ENCODE data around the gene AMBRA1.
A peak's percentile ranks its signal among the peaks of the same experiment; 100 is the strongest.

AMBRA1 gene

GRCh38 chr11:46593550-46594373 is at the start of gene AMBRA1:
AMBRA1 (minus strand) TSS chr11:46594023; CDS start chr11:46548380, 45,643 bp downstream.
- peak; percentile 86 for DNase-seq

GRCh38 chr11:46643531-46643930 is 49.7 kb upstream of the AMBRA1 start:
- no peak for DNase-seq

GRCh38 chr11:46642627-46643335 is 49.0 kb upstream of the AMBRA1 start:
- DNase-seq: no peak

- no peak for DNase-seq
Measured at GRCh38 chr11:46641639-46642038, 47.8 kb upstream of the AMBRA1 start.

- DNase-seq: no peak
Measured at GRCh38 chr11:46640036-46640788, 46.4 kb upstream of the AMBRA1 start.

- DNase-seq: no peak
Measured at GRCh38 chr11:46639197-46639839, 45.5 kb upstream of the AMBRA1 start.

- no peak for DNase-seq
Measured at GRCh38 chr11:46637546-46637945, 43.7 kb upstream of the AMBRA1 start.

- no peak for DNase-seq
Measured at GRCh38 chr11:46635557-46636139, 41.8 kb upstream of the AMBRA1 start.

- DNase-seq: no peak
Measured at GRCh38 chr11:46633291-46634217, 39.7 kb upstream of the AMBRA1 start.

GRCh38 chr11:46632502-46632901 is 38.7 kb upstream of the AMBRA1 start:
- no peak for DNase-seq

- DNase-seq: no peak
Measured at GRCh38 chr11:46631676-46632075, 37.9 kb upstream of the AMBRA1 start.

- no peak for DNase-seq
Measured at GRCh38 chr11:46630237-46630636, 36.4 kb upstream of the AMBRA1 start.

- no peak for DNase-seq
Measured at GRCh38 chr11:46628961-46629360, 35.1 kb upstream of the AMBRA1 start.

GRCh38 chr11:46625406-46625805 is 31.6 kb upstream of the AMBRA1 start:
- DNase-seq: no peak

- no peak for DNase-seq
Measured at GRCh38 chr11:46618837-46619236, 25.0 kb upstream of the AMBRA1 start.

- DNase-seq: no peak
Measured at GRCh38 chr11:46617972-46618314, 24.1 kb upstream of the AMBRA1 start.

- DNase-seq: peak; percentile 93
Measured at GRCh38 chr11:46617134-46617971, 23.5 kb upstream of the AMBRA1 start, which contains the start of the genes ATG13 and HARBI1. ATG13 (plus strand) TSS chr11:46617553; CDS start chr11:46644292, 26,739 bp downstream. HARBI1 (minus strand) TSS chr11:46617227; CDS start chr11:46616237, 990 bp downstream.

GRCh38 chr11:46616551-46617133 is 22.8 kb upstream of the AMBRA1 start:
- no peak for DNase-seq

- no peak for DNase-seq
Measured at GRCh38 chr11:46615756-46616155, 21.9 kb upstream of the AMBRA1 start.

GRCh38 chr11:46612326-46612725 is 18.5 kb upstream of the AMBRA1 start:
- DNase-seq: no peak
